HG03354 (cell line): Measurements from ENCODE around the gene ANK2.
"Not testable (repeated sequence)": the region's sequence is repeated elsewhere in the genome, so short reads cannot be mapped to it uniquely, and the experiment has no call there.

Experiments
- ATAC-seq: cut with Tn5 transposase; IDR thresholded peaks from one replicate; pipeline ENCODE4 v1.9.1; 2021; ENCODE audit warnings: mild to moderate bottlenecking; ENCODE audit not compliant: unreplicated experiment, poor library complexity, severe bottlenecking

The ANK2 gene

DNA sequence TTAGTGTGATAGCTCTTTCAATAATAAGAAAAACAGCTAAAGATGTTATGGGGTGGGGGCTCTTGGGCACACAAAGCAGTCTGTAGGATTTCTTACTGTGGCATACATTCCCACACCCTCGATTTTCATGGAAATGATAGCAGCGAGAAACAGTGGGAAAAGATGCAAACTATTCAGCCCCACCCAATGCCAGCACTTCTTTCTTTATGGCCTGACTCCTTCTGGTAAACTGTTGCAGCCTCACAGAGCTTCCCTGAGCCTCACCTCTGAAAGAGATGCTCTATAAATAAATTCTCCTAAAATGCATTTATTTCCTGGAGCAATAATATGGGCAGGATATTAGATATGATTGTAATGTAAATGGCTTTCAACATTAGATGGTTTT is 910 bp downstream of the ANK2 start:
- no peak for ATAC-seq

DNA sequence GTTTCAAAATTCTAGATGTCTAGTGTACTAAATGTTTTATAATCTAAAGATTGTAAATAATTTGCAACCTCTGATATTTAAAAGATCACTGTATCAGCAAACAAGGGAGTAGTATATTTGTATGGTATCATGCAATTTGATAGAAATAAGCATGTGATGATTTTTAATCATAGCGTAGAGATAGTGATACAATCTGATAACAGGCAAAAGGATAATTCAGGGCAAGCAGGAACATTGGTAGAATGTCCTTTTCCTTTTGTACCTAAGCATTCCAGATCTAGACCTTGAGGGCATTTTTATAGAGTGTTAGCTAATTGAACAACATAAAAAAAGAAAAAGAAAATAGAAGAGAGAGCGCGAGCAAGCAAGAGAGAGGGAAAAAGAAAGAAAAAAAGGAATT is 1.4 kb downstream of the ANK2 start:
- no peak for ATAC-seq

- ATAC-seq: no peak
These were observed 1.9 kb downstream of the ANK2 start for GRCh38 chr4:113051361-113051760.

DNA sequence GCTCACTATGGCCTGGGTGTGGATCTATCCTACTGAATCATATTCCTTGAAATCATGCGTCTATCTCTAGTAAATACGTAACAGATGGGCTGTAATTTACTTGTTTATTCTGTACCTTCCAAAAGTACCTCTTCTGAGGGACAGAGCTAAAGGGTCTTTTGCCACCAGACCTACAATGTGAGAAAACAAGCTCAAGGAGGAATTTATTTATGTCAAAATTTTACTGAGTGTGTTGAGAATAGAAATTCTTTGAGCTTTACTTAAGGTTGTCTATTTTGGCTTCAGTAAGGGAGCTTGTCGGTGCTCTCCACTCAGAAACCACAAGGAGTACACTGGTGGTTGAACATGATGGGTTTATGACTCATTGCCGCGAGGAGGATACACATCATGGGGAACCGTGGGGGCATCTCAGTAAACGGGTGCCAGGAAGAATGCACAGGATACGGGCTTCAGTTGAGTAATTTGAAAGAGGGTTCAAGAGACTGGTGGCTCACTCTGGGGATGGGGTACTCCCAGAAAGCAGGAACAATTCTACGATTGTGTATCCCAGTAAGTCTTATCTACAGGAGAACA is 3.0 kb downstream of the ANK2 start:
- ATAC-seq: peak; percentile 75

DNA sequence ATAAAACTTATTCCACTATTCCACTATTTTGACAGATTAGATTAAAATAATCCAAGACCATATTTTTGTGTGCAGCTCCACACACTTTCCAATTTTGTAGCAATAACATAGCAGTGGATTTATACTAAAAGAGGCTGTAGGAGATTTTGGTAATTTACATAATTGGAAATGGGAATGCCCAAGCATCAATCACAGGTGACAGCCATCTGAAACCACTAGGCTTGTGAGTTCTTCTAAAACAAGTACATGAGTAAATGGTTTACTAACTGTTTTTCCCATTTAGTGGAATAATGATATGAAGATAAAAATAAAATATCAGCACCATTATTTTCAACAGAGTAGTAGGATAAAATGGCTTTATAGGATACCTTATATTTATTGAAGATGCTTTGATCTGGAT is 4.4 kb downstream of the ANK2 start:
- ATAC-seq: no peak

DNA sequence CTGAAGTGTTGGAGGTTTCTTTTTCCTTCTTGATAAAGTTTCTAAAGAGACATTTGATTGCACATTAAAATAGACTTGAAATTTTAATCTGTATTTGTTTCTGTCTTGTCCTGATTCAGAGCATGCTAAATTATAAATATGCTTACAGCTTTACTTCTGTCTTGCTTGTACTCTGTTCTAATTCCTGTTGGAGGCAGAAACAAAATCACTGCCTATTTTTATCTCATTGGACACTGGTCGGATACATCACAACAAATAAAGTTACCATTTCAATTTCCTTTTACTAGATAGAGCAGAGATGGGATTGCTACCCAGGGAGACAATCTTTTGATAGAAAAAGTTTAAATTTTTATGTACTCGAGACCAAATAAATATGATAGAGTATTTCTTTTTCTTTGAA is 6.9 kb downstream of the ANK2 start:
- ATAC-seq: no peak

GRCh38 chr4:113057891-113058290 is 8.4 kb downstream of the ANK2 start:
- no peak for ATAC-seq

- ATAC-seq: no peak
These were observed 10.2 kb downstream of the ANK2 start for GRCh38 chr4:113059449-113060182.

- no peak for ATAC-seq
These were observed 11.4 kb downstream of the ANK2 start for GRCh38 chr4:113060853-113061252.

GRCh38 chr4:113064244-113064643 is 14.8 kb downstream of the ANK2 start:
- no peak for ATAC-seq

- ATAC-seq: no peak
These were observed 16.2 kb downstream of the ANK2 start for GRCh38 chr4:113065629-113066028.

GRCh38 chr4:113068771-113069170 is 19.3 kb downstream of the ANK2 start:
- ATAC-seq: not testable (repeated sequence)

DNA sequence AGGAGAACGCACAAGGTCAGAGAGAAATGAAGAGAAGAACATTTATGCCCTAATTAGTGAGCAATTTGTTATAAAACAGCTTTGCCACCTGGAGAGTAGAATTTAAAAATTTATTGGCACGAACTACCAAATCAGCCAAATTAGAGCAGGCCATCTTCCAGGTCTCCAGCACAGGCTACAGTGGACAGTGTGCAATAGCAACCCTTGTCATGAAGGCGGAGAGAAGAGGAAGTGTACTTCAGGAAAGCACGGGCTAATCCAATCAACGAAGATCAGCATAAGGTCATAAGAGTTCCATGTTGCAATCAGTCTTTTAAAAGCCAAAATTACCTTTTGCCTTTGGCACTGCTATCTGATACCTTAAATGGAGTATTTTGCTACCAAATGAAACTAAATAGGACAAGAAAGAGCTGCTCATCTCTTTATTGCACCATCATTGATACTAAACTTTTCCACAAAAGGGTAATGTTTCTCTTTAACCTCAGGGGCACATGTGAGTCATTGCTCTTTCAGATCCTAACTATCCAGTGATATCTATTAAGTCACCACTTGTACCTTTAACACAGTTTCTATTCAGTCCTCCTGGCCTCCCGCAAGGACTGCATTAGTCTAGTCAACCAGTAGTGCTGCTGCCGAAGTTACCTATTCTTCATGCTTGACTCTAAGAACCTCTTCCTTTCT is 19.9 kb downstream of the ANK2 start:
- ATAC-seq: no peak

DNA sequence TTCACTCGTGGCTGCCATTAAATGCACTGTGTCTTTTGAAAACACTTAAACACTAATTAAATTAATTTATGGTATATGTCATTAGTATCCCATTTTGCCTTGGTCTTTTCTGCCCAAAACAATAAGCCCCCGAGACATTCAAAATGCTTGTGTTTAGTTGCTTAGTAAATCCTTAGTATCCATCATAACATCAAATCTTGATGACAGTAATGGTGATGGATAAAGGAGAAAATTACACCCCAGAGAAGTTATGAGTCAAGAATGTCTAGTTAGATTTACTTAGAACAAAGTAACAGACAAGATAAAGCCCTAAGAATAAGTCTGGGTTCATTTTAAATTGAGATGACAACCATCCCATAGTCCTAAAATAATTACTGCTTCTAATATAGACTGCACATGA is 21.3 kb downstream of the ANK2 start:
- no peak for ATAC-seq

GRCh38 chr4:113071274-113071673 is 21.8 kb downstream of the ANK2 start:
- ATAC-seq: no peak

- no peak for ATAC-seq
These were observed 22.4 kb downstream of the ANK2 start for GRCh38 chr4:113071805-113072204.

DNA sequence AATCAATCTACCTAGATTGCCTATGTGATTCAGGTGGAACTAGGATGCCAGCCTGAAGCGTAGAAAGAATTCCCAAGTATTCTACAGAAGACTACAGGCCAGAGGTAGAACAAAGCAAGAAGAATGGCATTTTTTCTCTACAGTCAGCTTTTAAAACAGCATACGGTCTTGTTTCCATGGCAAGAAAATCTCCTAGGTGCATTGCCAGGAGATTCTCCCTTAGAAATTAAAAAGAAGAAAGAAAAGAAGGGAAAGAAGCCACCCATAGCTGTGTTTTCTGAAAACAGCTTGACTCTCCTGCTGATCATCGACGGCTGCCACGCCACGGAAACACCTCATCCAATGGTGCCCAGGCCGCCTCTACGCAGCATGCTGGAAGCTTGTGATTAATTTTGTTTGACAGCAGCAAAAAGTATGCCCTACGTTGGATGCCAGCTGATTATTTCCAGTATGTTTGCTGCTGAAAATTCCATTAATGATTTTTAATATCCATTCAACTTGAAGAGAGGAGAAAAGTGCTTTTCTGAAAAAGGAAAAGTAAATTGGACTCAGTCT is 24.1 kb downstream of the ANK2 start:
- ATAC-seq: no peak

DNA sequence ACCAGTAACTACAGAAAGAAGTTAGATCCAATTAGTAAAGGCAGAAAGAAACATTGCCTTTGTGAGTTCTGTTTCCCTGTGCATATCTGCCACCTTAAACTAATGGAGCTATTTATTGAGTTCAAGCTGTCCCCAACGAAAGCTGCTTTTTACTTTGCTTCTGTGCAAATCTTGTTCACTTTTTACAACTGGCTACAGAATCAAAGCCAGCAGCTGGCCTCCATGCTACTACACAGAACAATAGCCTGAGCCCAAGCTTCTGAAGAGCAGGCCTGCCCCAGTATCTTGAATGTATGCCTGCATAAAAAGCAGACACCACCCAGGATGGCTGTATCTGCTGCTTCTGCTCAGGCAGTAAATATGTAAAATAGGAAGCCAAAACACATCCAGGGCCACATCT is 28.1 kb downstream of the ANK2 start:
- ATAC-seq: no peak

DNA sequence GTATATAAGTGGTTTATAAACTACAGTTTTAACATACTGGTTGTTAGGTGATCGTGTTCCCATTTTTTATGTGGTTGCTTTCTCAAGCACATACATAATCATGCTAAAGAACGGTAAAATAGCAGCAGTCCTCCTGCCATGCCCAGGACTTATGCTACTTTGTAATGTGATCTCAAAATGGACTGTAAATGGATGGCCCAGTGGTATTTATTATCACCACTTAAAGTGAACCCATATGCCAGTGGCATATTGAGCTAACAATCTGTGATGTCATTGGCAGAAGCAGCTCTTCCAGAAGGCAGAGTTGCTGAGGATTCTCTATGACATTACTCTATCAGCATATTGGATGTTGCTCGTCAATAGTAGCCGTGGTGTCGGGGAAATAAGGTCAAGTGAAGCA is 28.6 kb downstream of the ANK2 start:
- ATAC-seq: no peak

DNA sequence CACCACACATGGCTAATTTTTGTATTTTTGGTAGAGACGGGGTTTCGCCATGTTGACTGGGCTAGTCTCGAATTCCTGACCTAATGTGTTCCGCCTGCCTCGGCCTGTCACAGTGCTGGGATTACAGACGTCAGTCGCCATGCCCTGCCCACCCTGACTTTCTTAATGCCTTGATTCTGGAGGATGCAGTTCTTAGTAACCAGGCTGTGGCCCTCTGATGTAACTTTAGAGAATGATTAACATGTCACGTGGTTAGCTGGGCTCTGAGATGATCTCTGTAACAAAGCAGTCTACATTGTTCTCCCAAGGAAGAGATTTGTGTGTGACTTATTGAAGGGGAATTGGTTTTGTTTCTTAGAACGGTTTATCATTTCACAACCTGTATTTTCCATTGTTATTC is 30.6 kb downstream of the ANK2 start:
- peak; percentile 86 for ATAC-seq

- no peak for ATAC-seq
These were observed 31.2 kb downstream of the ANK2 start for GRCh38 chr4:113080624-113081023.
